HEK293 (cell line): Measurements from ENCODE around the gene EIF1.

Source experiments
- CTCF ChIA-PET: fragments of 350-600 bp; formaldehyde crosslinking; extraction: SDS; loops from one replicate; lab custom pipeline; 2021; ENCODE audit warnings: antibody characterized with exemption; lab: Yijun Ruan, JAX
- POLR2A ChIA-PET: fragments of 300-600 bp; formaldehyde crosslinking; extraction: SDS; loops from one replicate; lab custom pipeline; 2020; ENCODE audit warnings: antibody characterized with exemption, inconsistent platforms; lab: Yijun Ruan, JAX
- H3K27ac ChIP-seq: fragments of 200-500 bp; sonication (Bioruptor generic); 2 replicates; pipeline ENCODE4 v1.5.1; 2014; ENCODE audit warnings: low read depth, low read length, control low read depth, inconsistent platforms; ENCODE audit errors: extremely low read depth
- H3K36me3 ChIP-seq, 2 experiments: fragments of 200-500 bp in 1 of 2; sonication (Bioruptor generic) in 1 of 2; 1 replicate in 1 of 2; 2 replicates in 1 of 2; pipeline ENCODE4 v1.5.1; 2014 to 2017; ENCODE audit warnings: inconsistent platforms in 2 of 2, low read length in 2 of 2; ENCODE audit not compliant: control insufficient read depth in 2 of 2, insufficient read depth in 1 of 2
- H3K4me1 ChIP-seq: fragments of 200-500 bp; sonication (Bioruptor generic); 2 replicates; pipeline ENCODE4 v1.5.1; 2014; ENCODE audit warnings: mild to moderate bottlenecking, low read length, inconsistent platforms; ENCODE audit not compliant: control insufficient read depth, insufficient read depth
- H3K4me3 ChIP-seq: 2 replicates; pipeline ENCODE4 v1.5.1; 2011; ENCODE audit warnings: low read depth, mild to moderate bottlenecking, control low read depth, low read length, moderate library complexity
- H3K9me3 ChIP-seq: fragments of 200-500 bp; sonication (Bioruptor generic); 2 replicates; pipeline ENCODE4 v1.5.1; 2014; ENCODE audit warnings: low read depth, low read length, inconsistent platforms; ENCODE audit not compliant: control insufficient read depth, insufficient read depth
- KLF16 ChIP-seq: fragments of 450-650 bp; formaldehyde crosslinking; IDR thresholded peaks from 2 replicates; pipeline ENCODE4 v1.5.1; 2017; ENCODE audit warnings: missing biosample characterization, missing genetic modification characterization
- MZF1 ChIP-seq: fragments of 450-650 bp; formaldehyde crosslinking; IDR thresholded peaks from 2 replicates; pipeline ENCODE4 v1.5.1; 2017; ENCODE audit warnings: missing biosample characterization, missing genetic modification characterization, borderline replicate concordance
- PRDM1 ChIP-seq: fragments of 450-650 bp; formaldehyde crosslinking; IDR thresholded peaks from 2 replicates; pipeline ENCODE4; 2016; ENCODE audit warnings: missing biosample characterization, missing genetic modification characterization
- TRIM28 ChIP-seq: IDR thresholded peaks from 2 replicates; pipeline ENCODE4 v1.6.1; 2011; ENCODE audit warnings: low read length, control low read depth, borderline replicate concordance
- ZBTB1 ChIP-seq: fragments of 450-650 bp; formaldehyde crosslinking; IDR thresholded peaks from 2 replicates; pipeline ENCODE4 v1.5.1; 2016; ENCODE audit warnings: missing biosample characterization, missing genetic modification characterization
- ZFP69B ChIP-seq: fragments of 450-650 bp; formaldehyde crosslinking; IDR thresholded peaks from 2 replicates; pipeline ENCODE4 v1.5.1; 2016; ENCODE audit warnings: missing biosample characterization, missing genetic modification characterization
- ZIC2 ChIP-seq: fragments of 450-650 bp; formaldehyde crosslinking; IDR thresholded peaks from 2 replicates; pipeline ENCODE4 v1.5.1; 2016; ENCODE audit warnings: missing biosample characterization, missing genetic modification characterization
- ZNF155 ChIP-seq: fragments of 450-650 bp; formaldehyde crosslinking; IDR thresholded peaks from 2 replicates; pipeline ENCODE4 v1.5.1; 2016; ENCODE audit warnings: missing biosample characterization, missing genetic modification characterization
- ZNF184 ChIP-seq: fragments of 450-650 bp; IDR thresholded peaks from 2 replicates; pipeline ENCODE4 v1.5.1; 2018; ENCODE audit warnings: missing biosample characterization, mild to moderate bottlenecking, missing genetic modification characterization
- ZNF24 ChIP-seq: fragments of 450-650 bp; formaldehyde crosslinking; IDR thresholded peaks from 2 replicates; pipeline ENCODE4 v1.5.1; 2016; ENCODE audit warnings: missing biosample characterization, missing genetic modification characterization
- ZNF350 ChIP-seq: fragments of 450-650 bp; formaldehyde crosslinking; IDR thresholded peaks from 2 replicates; pipeline ENCODE4 v1.5.0; 2017; ENCODE audit warnings: missing biosample characterization, mild to moderate bottlenecking, missing genetic modification characterization
- ZNF391 ChIP-seq: fragments of 450-650 bp; formaldehyde crosslinking; IDR thresholded peaks from 2 replicates; pipeline ENCODE4 v1.5.1; 2016; ENCODE audit warnings: low read depth, missing biosample characterization, missing genetic modification characterization, borderline replicate concordance
- ZNF501 ChIP-seq: fragments of 450-650 bp; formaldehyde crosslinking; IDR thresholded peaks from 2 replicates; pipeline ENCODE4 v1.5.1; 2016; ENCODE audit warnings: missing biosample characterization, missing genetic modification characterization
- ZNF664 ChIP-seq: fragments of 450-650 bp; formaldehyde crosslinking; IDR thresholded peaks from 2 replicates; pipeline ENCODE4 v1.5.1; 2016; ENCODE audit warnings: missing biosample characterization, missing genetic modification characterization
- TF ChIP-seq, protein P1 (sequence below): fragments of 450-650 bp; formaldehyde crosslinking; IDR thresholded peaks from 2 replicates; pipeline ENCODE4 v1.5.1; 2016; ENCODE audit warnings: missing biosample characterization, missing genetic modification characterization
- TF ChIP-seq, protein P2 (sequence below): fragments of 450-650 bp; formaldehyde crosslinking; IDR thresholded peaks from 2 replicates; pipeline ENCODE4 v1.5.1; 2016; ENCODE audit warnings: missing biosample characterization, missing genetic modification characterization
- TF ChIP-seq, protein P3 (sequence below): fragments of 450-650 bp; formaldehyde crosslinking; IDR thresholded peaks from 2 replicates; pipeline ENCODE4 v1.5.1; 2016; ENCODE audit warnings: missing biosample characterization, missing genetic modification characterization
- TF ChIP-seq, protein P4 (sequence below): fragments of 450-650 bp; formaldehyde crosslinking; IDR thresholded peaks from 2 replicates; pipeline ENCODE4 v1.5.1; 2016; ENCODE audit warnings: missing biosample characterization, missing genetic modification characterization
- TF ChIP-seq, protein P5 (sequence below): fragments of 450-650 bp; formaldehyde crosslinking; IDR thresholded peaks from 2 replicates; pipeline ENCODE4 v1.5.1; 2016; ENCODE audit warnings: missing biosample characterization, missing genetic modification characterization
- TF ChIP-seq, protein P6 (sequence below): fragments of 450-650 bp; formaldehyde crosslinking; IDR thresholded peaks from 2 replicates; pipeline ENCODE4 v1.5.1; 2016; ENCODE audit warnings: missing biosample characterization, missing genetic modification characterization

EIF1 gene

DNA sequence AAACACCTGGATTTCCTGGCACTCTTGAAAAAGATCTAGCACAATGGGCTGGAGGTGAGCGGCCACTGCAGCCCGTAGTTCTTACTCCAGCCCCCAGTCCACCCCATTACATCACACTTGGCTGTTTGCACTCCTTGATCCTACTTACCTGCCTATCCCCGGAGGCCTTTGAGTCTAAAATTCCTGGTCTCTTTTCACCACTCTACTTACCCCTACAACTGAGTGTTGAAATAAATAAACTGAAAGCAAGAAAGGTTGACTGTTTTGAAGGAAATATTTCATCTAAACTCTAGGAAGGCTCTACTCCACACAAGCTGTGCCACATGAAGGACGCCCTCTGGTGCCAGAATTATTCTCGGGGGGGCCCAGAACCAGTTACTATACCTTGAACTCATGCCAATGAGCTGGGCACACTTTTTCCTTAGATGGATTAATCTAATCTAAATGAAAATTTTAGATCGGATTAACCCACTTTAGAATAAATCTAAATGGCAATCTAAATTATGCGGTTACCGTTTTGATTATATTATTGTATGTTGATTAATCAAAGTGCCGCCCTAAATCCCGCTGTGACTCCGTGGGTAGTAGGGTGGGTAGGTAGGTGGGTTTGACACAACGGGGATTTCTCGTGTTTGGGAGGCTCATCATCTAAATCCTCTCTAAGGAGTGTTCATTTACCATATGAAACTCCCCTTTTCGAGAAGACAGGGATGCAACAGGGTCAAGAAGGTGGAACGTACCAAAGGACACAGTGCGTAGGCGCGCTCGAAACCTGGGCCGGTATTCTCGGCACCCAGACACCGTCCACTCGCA, 651 bp upstream of the EIF1 start:
- peak overlapping the region; percentile 53 for H3K4me3 ChIP-seq
- CTCF ChIA-PET, result interaction anchor here (0.6 to 1.5 kb wide), 8 partner anchors 9 to 114 kb away, joined by 3 to 11 read pairs (median 4); no protein-coding TSS in a partner anchor
- POLR2A ChIA-PET, result interaction anchor here (0.5 to 5.0 kb wide), 95 partner anchors 8 to 1773 kb away, joined by 3 to 104 read pairs (median 4); partner anchors contain the start of genes ACLY, CNP, DNAJC7 and FKBP10
- no peaks in the 10 kb centered on the region for H3K4me1 ChIP-seq
- H3K36me3 ChIP-seq, result peaks cover 21 to 37% of the 10 kb centered on the region in 2 experiments
- H3K27ac ChIP-seq, result peak overlapping the region; percentile 53
- H3K9me3 ChIP-seq, result no peaks in the 10 kb centered on the region
- TF ChIP-seq, protein P1, sequence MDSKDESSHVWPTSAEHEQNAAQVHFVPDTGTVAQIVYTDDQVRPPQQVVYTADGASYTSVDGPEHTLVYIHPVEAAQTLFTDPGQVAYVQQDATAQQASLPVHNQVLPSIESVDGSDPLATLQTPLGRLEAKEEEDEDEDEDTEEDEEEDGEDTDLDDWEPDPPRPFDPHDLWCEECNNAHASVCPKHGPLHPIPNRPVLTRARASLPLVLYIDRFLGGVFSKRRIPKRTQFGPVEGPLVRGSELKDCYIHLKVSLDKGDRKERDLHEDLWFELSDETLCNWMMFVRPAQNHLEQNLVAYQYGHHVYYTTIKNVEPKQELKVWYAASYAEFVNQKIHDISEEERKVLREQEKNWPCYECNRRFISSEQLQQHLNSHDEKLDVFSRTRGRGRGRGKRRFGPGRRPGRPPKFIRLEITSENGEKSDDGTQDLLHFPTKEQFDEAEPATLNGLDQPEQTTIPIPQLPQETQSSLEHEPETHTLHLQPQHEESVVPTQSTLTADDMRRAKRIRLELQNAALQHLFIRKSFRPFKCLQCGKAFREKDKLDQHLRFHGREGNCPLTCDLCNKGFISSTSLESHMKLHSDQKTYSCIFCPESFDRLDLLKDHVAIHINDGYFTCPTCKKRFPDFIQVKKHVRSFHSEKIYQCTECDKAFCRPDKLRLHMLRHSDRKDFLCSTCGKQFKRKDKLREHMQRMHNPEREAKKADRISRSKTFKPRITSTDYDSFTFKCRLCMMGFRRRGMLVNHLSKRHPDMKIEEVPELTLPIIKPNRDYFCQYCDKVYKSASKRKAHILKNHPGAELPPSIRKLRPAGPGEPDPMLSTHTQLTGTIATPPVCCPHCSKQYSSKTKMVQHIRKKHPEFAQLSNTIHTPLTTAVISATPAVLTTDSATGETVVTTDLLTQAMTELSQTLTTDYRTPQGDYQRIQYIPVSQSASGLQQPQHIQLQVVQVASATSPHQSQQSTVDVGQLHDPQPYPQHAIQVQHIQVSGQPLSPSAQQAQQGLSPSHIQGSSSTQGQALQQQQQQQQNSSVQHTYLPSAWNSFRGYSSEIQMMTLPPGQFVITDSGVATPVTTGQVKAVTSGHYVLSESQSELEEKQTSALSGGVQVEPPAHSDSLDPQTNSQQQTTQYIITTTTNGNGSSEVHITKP (tag by site-specific recombination), result peak; percentile 98
- TF ChIP-seq ZNF24 (tag by site-specific recombination), result 0 out of 2 replicates have a peak, but pooled peaks have one; percentile 37
- TF ChIP-seq ZNF184, result peak; percentile 64; the same call in 1 of the 2 replicates
- TF ChIP-seq ZNF155 (tag by site-specific recombination), result no peak
- no peak for TF ChIP-seq ZNF350 (tag by site-specific recombination)
- TF ChIP-seq ZFP69B, result peak; percentile 62; the same call in 1 of the 2 replicates
- TF ChIP-seq ZNF501 (tag by site-specific recombination), result peak; percentile 57; the same call in 1 of the 2 replicates
- TF ChIP-seq ZBTB1 (tag by site-specific recombination), result 0 out of 2 replicates have a peak, but pooled peaks have one; percentile 5
- TF ChIP-seq, protein P2, sequence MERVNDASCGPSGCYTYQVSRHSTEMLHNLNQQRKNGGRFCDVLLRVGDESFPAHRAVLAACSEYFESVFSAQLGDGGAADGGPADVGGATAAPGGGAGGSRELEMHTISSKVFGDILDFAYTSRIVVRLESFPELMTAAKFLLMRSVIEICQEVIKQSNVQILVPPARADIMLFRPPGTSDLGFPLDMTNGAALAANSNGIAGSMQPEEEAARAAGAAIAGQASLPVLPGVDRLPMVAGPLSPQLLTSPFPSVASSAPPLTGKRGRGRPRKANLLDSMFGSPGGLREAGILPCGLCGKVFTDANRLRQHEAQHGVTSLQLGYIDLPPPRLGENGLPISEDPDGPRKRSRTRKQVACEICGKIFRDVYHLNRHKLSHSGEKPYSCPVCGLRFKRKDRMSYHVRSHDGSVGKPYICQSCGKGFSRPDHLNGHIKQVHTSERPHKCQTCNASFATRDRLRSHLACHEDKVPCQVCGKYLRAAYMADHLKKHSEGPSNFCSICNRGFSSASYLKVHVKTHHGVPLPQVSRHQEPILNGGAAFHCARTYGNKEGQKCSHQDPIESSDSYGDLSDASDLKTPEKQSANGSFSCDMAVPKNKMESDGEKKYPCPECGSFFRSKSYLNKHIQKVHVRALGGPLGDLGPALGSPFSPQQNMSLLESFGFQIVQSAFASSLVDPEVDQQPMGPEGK (tag by site-specific recombination), result no peak; the same call in 1 of the 2 replicates
- peak; percentile 75 for TF ChIP-seq ZNF664
- TF ChIP-seq TRIM28, result peak; percentile 72
- TF ChIP-seq, protein P3, sequence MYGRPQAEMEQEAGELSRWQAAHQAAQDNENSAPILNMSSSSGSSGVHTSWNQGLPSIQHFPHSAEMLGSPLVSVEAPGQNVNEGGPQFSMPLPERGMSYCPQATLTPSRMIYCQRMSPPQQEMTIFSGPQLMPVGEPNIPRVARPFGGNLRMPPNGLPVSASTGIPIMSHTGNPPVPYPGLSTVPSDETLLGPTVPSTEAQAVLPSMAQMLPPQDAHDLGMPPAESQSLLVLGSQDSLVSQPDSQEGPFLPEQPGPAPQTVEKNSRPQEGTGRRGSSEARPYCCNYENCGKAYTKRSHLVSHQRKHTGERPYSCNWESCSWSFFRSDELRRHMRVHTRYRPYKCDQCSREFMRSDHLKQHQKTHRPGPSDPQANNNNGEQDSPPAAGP (tag by site-specific recombination), result peak; percentile 52; the same call in 1 of the 2 replicates
- TF ChIP-seq MZF1 (tag by site-specific recombination), result 0 out of 2 replicates have a peak, but pooled peaks have one; percentile 55
- TF ChIP-seq PRDM1 (tag by site-specific recombination), result no peak
- TF ChIP-seq, protein P4, sequence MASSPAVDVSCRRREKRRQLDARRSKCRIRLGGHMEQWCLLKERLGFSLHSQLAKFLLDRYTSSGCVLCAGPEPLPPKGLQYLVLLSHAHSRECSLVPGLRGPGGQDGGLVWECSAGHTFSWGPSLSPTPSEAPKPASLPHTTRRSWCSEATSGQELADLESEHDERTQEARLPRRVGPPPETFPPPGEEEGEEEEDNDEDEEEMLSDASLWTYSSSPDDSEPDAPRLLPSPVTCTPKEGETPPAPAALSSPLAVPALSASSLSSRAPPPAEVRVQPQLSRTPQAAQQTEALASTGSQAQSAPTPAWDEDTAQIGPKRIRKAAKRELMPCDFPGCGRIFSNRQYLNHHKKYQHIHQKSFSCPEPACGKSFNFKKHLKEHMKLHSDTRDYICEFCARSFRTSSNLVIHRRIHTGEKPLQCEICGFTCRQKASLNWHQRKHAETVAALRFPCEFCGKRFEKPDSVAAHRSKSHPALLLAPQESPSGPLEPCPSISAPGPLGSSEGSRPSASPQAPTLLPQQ, result peak; percentile 81
- TF ChIP-seq KLF16 (tag by site-specific recombination), result peak; percentile 43; the same call in 1 of the 2 replicates
- peak; percentile 59 for TF ChIP-seq ZIC2 (tag by site-specific recombination)
- TF ChIP-seq, protein P5, sequence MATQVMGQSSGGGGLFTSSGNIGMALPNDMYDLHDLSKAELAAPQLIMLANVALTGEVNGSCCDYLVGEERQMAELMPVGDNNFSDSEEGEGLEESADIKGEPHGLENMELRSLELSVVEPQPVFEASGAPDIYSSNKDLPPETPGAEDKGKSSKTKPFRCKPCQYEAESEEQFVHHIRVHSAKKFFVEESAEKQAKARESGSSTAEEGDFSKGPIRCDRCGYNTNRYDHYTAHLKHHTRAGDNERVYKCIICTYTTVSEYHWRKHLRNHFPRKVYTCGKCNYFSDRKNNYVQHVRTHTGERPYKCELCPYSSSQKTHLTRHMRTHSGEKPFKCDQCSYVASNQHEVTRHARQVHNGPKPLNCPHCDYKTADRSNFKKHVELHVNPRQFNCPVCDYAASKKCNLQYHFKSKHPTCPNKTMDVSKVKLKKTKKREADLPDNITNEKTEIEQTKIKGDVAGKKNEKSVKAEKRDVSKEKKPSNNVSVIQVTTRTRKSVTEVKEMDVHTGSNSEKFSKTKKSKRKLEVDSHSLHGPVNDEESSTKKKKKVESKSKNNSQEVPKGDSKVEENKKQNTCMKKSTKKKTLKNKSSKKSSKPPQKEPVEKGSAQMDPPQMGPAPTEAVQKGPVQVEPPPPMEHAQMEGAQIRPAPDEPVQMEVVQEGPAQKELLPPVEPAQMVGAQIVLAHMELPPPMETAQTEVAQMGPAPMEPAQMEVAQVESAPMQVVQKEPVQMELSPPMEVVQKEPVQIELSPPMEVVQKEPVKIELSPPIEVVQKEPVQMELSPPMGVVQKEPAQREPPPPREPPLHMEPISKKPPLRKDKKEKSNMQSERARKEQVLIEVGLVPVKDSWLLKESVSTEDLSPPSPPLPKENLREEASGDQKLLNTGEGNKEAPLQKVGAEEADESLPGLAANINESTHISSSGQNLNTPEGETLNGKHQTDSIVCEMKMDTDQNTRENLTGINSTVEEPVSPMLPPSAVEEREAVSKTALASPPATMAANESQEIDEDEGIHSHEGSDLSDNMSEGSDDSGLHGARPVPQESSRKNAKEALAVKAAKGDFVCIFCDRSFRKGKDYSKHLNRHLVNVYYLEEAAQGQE (tag by site-specific recombination), result 0 out of 2 replicates have a peak, but pooled peaks have one; percentile 34
- TF ChIP-seq ZNF391 (tag by site-specific recombination), result peak; percentile 36; the same call in 1 of the 2 replicates
- TF ChIP-seq, protein P6, sequence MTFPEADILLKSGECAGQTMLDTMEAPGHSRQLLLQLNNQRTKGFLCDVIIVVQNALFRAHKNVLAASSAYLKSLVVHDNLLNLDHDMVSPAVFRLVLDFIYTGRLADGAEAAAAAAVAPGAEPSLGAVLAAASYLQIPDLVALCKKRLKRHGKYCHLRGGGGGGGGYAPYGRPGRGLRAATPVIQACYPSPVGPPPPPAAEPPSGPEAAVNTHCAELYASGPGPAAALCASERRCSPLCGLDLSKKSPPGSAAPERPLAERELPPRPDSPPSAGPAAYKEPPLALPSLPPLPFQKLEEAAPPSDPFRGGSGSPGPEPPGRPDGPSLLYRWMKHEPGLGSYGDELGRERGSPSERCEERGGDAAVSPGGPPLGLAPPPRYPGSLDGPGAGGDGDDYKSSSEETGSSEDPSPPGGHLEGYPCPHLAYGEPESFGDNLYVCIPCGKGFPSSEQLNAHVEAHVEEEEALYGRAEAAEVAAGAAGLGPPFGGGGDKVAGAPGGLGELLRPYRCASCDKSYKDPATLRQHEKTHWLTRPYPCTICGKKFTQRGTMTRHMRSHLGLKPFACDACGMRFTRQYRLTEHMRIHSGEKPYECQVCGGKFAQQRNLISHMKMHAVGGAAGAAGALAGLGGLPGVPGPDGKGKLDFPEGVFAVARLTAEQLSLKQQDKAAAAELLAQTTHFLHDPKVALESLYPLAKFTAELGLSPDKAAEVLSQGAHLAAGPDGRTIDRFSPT (tag by site-specific recombination), result no peak
